Epidermal melanocyte (primary cell): ENCODE data around the gene QPRT.
"Not testable (repeated sequence)": the region's sequence is repeated elsewhere in the genome, so short reads cannot be mapped to it uniquely, and the experiment has no call there.

Experiments
- DNase-seq: peaks from one replicate; pipeline ENCODE4 v3.0.0; 2011; ENCODE audit warnings: low spot score; ENCODE audit not compliant: insufficient read length

QPRT gene

DNA sequence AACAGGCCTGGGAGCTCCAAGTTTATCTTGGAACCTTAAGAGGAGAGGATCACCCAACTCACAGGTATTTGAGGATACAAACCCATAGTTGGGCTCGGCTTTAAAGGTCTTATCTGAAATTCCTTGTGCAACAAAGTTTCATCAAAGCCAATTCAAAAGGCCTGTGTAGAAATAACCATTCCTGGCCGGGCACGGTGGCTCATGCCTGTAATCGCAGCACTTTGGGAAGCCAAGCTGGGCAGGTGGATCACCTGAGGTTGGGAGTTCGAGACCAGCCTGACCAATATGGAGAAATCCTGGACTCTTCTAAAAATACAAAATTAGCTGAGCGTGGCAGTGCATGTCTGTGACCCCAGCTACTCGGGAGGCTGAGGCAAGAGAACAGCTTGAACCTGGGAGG, 38.1 kb downstream of the QPRT start:
- DNase-seq, result no peak

DNA sequence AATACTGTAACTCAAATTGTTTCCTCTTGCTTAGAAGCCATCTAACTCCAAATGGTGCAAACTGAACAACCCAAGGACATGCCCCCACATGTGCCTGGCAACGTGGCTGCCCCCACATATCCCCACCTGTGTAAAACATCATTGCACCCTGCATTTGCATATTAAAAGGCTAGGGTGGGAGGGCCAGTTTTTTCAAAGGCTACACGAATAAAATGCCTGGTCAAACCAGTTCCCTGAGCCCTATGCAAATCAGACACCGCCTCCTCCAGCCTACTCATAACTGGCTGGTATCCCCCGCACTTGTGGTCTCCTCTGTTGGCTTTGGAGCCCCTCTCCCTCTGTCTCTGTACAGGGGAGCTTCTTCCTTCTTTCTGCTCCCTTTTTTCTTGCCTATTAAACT, 40.1 kb downstream of the QPRT start:
- DNase-seq, result no peak

DNA sequence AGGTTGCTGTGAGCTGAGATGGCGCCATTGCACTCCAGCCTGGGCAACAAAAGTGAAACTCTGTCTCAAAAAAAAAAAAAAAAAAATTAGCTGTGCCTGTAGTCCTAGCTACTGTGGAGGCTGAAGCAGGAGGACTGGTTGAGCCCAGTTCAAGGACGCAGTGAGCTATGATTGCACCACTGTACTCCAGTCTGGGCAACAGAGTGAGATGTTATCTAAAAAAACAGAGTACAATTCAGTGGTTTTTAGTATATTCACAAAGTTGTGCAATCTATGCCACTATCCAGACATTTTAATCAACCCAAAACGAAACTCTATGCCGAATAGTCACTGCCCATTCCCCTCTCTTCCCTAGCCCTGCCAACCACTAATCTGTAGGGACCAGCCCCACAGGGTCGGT, 41.7 kb downstream of the QPRT start:
- no peak for DNase-seq

DNA sequence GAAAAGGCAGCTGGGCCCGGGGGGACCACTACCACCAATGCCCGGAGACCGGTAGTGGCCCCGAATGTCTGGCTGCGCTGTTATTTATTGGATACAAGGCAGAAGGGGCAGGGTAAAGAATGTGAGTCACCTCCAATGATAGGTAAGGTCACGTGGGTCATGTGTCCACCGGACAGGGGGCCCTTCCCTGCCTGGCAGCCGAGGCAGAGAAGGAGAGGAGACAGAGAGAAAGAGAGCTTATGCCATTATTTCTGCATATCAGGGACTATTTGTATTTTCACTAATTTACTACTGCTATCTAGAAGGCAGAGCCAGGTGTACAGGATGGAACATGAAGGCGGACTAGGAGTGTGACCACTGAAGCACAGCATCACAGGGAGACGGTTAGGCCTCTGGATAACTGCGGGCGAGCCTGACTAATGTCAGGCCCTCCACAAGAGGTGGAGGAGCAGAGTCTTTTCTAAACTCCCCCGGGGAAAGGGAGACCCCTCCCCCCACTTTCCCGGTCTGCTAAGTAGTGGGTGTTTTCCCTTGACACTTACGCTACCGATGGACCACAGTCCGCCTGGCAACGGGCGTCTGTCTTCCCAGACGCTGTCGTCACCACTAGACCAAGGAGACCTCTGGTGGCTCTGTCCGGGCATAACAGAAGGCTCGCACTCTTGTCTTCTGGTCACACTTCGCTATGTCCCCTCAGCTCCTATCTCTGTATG, 42.3 kb downstream of the QPRT start:
- not testable (repeated sequence) for DNase-seq

DNA sequence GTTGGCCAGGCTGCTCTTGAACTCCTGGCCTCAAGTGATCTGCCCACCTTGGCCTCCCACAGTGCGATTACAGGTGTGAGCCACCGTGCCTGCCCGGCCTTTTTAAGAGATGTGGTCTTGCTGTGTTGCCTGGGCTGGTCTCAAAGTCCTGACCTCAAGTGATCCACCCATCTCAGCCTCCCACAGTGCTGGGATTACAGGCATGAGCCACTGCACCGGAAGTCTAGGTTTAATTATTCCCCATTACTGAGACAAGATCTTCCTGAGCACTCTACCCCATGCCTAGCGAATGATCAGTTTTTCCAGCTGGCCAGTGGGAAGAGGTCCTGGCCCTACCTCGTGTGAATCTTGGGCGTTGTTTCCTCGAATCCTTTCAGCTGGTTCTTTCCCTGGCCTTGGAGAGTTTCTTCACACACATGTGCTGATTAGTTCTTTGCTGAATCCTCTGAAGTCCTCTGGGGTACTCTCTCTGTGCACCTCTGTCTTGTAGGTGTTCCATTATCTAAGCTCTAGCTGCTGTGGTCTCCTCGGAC, 47.9 kb downstream of the QPRT start:
- DNase-seq, result no peak

DNA sequence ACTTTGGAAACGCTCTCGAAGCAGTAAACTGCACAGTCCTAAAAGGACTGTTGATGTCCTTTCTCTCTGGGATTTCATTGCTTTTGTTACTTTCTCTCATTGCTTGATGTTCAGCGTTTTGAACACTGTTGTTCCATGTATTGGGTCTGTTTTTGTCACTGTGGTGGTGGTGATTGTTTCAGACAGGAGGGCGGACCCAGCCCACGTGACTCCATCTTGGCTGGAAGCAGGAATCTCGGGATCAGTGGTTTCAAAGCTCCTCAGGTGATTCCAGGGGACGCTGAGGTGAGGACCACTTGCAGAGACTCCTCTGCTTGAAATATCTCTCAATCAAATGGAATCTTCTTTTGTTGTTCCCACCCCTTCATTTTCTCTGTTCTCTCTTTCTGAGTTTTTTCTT, 48.5 kb downstream of the QPRT start:
- DNase-seq, result no peak

DNA sequence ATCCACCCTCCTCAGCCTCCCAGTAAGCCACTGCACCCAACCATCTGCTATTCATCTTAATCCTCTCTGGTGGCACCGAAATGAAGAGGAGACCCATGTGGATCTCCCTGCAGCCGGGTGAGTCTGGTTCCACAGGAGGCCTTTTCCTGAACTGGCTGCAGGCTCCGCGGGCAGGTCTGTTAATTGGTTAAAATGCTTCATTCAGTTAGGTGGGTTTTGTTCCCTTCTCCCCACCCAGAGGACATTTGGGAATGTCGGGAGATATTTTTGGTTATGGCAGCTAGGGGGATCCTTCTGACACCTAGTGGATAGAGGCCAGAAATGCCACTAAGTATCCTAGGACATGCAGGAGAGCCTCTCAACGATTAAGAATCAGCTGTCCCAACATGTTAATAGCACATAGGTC, 50.1 kb downstream of the QPRT start:
- peak; percentile 41 for DNase-seq

DNA sequence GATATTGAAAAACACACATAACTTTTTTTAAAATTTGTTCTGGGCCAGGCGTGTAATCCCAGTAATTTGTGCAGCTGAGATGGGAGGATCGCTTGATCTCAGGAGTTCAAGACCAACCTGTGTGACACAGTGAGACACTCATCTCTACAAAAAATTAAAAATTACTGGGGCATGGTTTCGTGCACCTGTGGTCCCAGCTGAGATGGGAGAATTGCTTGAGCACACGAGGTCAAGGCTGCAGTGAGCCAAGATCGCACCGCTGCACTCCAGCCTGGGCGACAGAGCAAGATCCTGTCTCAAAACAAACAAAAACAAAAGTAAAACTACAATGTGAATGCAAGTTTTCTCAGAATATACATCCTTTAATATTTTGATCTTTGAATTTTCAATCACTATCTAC, 51.7 kb downstream of the QPRT start:
- no peak for DNase-seq

DNA sequence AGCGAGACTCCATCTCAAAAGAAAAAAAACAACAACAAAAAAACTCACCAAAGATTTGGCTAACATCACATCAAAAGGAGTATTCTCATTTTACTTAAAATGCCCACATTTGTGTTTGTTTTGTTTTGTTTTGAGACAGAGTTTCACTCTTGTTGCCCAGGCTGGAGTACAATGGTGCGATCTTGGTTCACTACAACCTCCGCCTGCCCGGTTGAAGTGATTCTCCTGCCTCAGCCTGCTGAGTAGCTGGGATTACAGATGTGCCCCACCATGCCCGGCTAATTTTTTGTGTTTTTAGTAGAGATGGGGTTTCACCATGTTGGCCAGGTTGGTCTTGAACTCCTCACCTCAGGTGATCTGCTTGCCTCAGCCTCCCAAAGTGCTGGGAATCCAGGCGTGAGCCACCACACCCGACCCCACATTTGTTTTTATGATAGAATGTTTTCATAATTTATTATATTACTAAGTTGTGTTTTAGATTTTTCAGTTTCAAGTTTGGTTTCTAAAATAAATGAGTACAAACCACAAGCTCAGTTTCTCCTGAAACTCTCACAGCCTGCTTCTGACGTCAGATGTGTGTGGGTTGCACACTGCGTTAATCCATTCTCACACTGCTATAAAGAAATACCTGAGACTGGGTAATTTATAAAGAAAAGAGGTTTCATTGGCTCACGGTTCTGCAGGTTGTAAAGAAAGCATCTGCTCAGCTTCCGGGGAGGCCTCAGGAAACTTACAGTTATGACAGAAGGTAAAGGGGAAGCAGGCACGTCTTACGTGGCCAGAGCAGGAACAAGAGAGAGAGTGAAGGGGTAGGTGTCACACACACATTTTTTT, 53.0 kb downstream of the QPRT start:
- DNase-seq, result not testable (repeated sequence)

DNA sequence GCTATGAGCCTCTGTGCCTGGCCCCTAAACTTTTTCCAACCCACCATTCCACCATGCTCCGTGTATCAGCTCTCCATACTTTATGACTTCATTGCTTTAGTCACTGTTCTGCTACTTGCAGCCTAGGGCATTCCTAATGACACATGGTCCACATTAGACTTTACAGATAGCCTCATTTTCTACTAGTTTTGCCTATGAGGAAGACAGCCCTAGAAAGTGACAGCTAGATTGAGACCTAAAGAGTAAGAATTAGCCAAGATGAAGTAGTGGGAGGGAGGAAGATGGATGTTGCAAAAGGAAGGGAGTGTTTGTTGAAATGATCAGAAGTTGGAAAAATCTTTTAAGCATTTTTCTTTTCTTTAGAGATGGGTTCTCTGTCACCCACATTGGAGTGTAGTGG, 55.8 kb downstream of the QPRT start:
- DNase-seq, result no peak

DNA sequence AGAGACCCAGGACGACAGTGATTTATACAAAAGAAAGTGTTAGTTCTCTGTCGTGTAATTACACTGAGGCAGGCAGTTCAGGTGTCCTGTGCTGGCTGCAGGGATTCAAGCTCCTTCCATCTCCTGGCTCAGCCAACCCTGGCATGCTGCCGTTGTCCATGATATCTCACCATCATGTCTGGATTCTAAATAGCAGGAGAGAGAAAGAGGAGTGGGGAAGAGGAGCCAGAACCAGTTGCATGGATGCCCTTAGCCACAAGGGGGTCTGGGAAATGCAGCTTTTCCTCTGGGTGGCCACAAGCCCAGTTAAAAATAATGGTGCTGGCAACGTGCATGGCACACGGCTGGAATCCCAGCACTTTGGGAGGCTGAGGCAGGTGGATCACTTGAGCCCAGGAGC, 57.1 kb downstream of the QPRT start:
- DNase-seq, result no peak

DNA sequence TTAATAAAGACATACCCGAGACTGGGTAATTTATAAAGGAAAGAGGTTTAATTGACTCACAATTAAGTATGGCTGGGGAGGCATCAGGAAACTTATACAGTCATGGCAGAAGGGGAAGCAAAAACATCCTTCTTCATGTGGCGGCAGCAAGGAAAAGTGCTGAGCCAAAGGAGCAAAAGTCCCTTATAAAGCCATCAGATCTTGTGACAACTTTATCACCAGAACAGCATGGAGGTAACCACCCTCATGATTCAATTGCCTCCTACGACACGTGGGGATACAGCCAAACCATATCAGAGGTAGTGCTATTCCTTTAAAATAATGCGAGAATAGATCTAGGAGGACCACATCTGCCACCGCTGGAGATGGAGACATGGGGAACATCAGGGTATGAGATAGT, 57.8 kb downstream of the QPRT start:
- no peak for DNase-seq

DNA sequence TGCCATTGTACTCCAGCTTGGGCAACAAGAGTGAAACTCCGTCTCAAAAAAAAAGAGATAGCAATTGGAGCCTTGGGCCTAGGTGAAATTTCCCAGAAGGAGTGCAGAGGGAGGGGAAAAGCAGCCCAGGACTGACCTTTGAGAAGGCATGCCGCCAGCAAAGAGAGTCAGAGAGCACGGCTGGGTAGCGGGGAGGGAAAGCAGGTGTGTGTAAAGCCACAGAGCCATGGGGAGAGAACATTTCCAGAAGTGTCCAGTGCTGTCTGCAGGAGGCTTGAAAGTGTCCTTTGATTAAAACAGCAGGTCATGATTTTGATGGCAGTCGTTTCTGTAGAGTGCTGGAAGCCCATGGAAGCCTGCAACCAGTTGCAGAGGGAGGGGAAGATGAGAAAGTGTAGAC, 58.7 kb downstream of the QPRT start:
- no peak for DNase-seq

DNA sequence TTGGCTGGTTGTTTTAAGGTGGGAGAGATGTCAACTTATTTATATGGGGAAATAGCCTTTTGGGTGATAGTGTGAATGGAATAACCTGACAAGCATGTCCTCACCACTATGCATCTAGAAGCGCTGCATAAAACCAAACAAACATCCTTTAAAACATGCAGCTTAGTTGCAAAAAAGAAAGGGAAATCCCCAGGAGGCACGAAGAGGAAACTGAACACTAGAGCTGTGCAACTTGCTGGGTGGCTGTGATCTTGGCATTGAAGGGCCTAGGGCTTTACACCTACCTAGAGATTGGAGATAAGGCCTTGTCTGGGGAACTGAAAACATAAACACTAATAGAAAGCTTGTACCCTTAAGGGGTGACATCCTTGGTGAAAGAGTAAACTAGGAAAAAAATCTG, 59.5 kb downstream of the QPRT start:
- DNase-seq, result no peak

DNA sequence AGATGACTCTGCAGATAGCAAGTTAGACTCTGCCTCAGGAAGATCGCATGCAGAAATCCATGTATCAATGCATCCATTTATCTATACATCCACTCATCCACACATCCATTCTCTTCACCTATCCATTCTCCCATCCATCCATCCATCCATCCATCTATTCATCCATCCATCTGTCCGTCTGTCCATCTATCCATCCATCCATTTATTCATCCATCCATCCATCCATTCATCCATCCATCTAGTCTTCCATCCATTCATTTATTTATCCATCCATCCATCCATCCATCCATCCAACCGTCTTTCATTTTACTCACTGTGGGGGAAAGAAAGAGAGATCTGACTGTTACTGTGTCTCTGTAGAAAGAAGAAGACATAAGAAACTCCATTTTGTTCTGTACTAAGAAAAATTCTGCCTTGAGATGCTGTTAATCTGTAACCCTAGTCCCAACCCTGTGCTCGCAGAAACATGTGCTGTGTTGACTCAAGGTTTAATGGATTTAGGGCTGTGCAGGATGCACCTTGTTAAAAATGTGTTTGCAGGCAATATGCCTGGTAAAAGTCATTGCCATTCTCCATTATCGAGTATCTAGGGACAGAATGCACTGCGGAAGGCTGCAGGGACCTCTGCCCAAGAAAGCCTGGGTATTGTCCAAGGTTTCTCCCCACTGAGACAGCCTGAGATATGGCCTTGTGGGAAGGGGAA, 61.1 kb downstream of the QPRT start:
- not testable (repeated sequence) for DNase-seq

DNA sequence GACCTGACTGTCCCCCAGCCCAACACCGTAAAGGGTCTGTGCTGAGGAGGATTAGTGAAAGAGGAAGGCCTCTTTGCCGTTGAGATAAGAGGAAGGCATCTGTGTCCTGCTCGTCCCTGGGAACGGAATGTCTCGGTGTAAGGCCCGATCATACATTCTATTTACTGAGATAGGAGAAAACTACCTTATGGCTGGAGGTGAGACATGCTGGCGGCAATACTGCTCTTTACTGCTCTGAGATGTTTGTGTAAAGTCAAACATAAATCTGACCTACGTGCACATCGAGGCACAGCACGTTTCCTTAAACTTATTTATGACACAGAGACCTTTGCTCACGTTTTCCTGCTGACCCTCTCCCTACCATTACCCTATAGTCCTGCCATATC, 61.6 kb downstream of the QPRT start:
- not testable (repeated sequence) for DNase-seq

DNA sequence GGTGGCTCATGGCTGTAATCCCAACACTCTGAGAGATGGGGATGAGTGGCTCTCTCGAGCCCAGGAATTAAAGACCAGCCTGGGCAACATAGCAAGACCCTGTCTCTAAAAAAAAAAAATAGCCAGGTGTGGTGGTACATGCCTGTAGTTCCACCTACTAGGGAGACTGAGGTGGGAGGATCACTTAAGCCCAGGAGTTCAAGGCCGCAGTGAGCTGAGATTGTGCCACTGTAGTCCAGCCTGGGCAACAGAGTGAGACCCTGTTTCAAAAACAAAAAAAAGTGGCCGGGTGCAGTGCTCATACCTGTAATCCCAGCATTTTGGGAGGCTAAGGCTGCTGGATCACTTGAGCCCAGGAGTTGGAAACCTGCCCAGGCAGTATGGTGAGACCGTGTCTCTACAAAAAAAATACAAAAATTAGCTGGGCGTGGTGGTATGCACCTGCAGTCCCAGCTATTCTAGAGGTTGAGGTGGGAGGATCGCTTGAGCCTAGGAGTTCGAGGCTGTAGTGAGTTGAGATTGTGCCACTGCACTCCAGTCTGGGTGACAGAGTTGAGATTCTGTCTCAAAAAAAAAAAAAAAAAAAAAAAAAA, 63.8 kb downstream of the QPRT start:
- DNase-seq, result no peak

DNA sequence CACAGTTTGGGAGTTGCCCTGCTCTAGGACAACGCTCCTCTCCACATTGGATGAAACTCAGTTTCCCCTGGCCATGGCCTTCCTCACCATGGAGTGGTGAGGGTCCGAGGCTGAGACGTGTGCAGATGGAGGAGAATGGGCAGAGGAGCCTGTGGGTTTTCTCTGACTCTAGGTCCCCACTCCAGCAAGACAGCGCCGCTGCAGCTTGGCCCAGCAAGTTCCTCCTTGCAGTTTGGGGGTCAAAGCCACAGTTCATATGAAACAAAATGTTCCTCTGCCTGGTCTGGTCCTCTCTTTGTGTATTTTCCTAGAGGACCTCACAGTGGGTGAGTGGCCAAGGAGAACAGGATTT, 64.5 kb downstream of the QPRT start:
- no peak for DNase-seq

DNA sequence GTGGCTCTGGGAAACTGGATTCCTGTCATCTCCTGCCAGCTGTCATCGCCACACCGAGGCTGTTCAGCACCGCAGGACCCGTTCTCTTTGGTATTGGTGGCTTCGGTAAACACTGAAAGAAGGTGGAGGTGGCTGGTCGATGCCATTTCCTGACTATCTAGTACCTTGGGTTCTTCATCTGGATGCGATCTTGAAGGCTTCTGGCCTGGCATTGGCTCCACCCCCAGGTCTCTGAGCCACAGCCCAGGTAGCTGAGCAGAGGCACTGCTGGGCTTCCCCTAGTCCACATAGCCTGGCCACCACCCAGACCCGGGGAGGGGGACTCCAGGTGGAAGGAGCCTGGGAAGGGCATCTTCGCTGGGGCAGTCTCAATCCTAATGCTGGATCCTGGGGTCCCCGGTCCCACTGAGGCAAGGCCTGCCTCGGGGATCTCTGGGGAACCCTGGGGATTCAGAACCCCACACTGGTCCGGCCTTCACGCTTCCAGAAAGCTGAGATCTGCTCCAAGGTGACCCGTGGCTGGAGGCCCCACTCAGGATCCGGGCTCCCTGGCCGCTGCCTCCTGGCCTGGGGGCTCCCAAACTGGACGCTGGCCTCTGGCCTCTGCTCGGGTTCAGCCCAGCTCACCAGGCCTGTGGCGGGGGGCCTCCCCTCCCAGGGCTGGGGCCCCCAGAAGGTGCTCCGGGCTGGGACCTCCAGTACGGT, 65.0 kb downstream of the QPRT start:
- no peak for DNase-seq

DNA sequence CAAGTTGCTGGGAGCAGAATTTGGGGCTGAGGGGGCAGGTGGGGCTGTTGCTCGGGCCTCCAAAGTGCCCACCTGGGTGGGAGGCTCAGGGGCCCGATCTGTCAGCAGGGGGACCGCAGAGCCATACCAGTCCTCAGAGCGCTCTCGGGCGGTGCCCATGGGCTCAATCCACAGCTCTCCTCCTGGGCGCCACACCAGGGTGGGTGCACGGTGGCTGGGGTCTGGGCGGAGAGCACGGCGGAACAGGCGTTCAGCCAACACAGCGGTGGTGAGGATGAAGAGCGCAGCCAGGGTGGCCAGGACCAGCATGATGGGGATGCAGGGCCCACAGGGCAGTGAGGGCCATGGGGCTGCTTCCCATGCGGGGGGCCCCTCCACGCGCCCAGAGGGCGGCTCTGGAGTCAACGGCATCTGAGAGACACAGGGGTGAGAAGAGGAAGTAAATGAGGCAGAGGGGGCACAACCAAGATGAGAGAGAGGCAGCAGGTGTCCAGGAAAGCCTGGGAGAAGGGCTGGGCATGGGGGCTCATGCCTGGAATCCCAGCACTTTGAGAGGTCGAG, 65.6 kb downstream of the QPRT start:
- DNase-seq, result no peak
